ENCODE results near the gene LYPLA2.

GRCh38 chr1:23759277-23759676 lies 31.7 kb upstream of the LYPLA2 start:
- TF ChIP-seq CTCF (IDR thresholded peaks at IDR 0.05; ENCODE audit: low read depth, low read length, missing input control) (no peak), REST (IDR thresholded peaks at IDR 0.05) (no peak), ZBTB33 (IDR thresholded peaks at IDR 0.05) (no peak), NR2F2 (IDR thresholded peaks at IDR 0.05) (no peak), MAX (IDR thresholded peaks at IDR 0.05) (no peak), JUND (IDR thresholded peaks at IDR 0.05) (no peak), YY1 (IDR thresholded peaks at IDR 0.05) (no peak), HNF4A (conservative IDR thresholded peaks at IDR 0.05) (no peak), RAD21 (IDR thresholded peaks at IDR 0.05) (no peak), ATF3 (IDR thresholded peaks at IDR 0.05) (no peak), EGR1 (IDR thresholded peaks at IDR 0.05; ENCODE audit: low read depth in 2 of 2) (no peak), GABPA (IDR thresholded peaks at IDR 0.05 in 1 of 2, conservative IDR thresholded peaks at IDR 0.05 in 1 of 2) (no peak), FOXA1 (IDR thresholded peaks at IDR 0.05) (no peak), RXRA (IDR thresholded peaks at IDR 0.05) (no peak)

All from liver (tissue), 3 donors.